ENCODE results near the gene NUDT6. TPM values are rescaled to one million over a fixed set of nuclear protein-coding genes. Genes with fewer than 3 reads are reported as not detected.

Gene NUDT6, protein sequence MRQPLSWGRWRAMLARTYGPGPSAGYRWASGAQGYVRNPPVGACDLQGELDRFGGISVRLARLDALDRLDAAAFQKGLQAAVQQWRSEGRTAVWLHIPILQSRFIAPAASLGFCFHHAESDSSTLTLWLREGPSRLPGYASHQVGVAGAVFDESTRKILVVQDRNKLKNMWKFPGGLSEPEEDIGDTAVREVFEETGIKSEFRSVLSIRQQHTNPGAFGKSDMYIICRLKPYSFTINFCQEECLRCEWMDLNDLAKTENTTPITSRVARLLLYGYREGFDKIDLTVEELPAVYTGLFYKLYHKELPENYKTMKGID
- polyA plus RNA-seq (2013, experiment 1 of 4): 15.5 TPM
- 14.6 TPM for polyA plus RNA-seq (2013, experiment 2 of 4)
- polyA plus RNA-seq (2013, experiment 3 of 4): 14.6 TPM
- 14.8 TPM for polyA plus RNA-seq (2013, experiment 4 of 4)

DNA sequence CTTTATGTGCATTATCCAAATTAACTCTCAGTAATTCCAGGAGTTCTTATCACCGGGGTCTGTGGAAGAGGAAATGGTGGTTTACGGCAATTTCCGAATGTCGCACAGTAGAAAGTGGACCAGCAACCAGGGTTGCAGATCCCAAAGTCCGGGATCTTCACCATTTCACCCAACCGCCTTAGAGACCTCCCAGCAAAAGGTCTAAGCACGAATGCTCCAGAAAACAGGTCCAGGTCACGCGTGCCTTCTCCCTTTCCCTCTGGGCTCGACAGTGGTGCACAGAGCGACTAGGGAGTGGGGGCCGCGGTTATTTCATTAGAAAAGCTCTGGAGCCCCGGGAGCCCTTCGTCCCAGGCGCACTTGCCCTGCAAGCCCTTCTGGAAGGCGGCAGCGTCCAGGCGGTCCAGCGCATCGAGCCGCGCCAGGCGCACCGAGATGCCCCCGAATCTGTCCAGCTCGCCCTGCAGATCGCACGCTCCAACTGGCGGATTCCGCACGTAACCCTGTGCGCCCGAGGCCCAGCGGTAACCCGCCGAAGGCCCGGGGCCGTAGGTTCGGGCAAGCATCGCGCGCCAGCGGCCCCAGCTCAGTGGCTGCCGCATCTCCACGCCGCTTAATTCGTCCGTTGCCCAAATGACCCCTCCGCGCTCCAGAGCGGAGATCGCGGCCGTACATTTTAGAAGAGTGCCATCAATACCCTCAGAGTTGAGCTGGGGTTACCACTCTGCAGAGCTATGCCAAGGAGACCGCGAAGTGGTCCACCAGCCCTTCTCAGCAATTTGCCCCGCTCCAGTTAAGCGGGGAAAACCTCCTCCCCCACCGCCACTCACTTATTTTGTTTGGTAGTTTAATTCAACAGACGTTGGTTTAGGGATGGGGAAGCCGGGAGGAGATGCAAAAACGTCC, at the start of gene NUDT6:
NUDT6 (minus strand) TSS at position 627 of the 906 bp plus-strand sequence; CDS start at position 602, 25 bp downstream.
- WGBS, 2 experiments: 0% methylated on average over 63 of the region's 63 CpGs
- Histone ChIP-seq H3K4me3 (ENCODE audit: insufficient read depth, low read depth, low read length) (peak within 1 kb of the TSS; percentile 94), H3K9me3 (ENCODE audit: control insufficient read depth, low read length) (no peaks in the 10 kb centered on the region), H3K27me3 (ENCODE audit: control insufficient read depth, insufficient read depth, low read length, poor library complexity, severe bottlenecking) (no peaks in the 10 kb centered on the region), H3K4me1 (ENCODE audit: control insufficient read depth, insufficient read depth, low read length) (peaks cover 5% of the 10 kb centered on the region), H3K36me3 (ENCODE audit: control insufficient read depth, insufficient read depth, low read length) (no peaks in the 10 kb centered on the region), H3K27ac (ENCODE audit: insufficient read depth, low read depth, low read length, poor library complexity, severe bottlenecking) (peak within 1 kb of the TSS; percentile 61)

DNA sequence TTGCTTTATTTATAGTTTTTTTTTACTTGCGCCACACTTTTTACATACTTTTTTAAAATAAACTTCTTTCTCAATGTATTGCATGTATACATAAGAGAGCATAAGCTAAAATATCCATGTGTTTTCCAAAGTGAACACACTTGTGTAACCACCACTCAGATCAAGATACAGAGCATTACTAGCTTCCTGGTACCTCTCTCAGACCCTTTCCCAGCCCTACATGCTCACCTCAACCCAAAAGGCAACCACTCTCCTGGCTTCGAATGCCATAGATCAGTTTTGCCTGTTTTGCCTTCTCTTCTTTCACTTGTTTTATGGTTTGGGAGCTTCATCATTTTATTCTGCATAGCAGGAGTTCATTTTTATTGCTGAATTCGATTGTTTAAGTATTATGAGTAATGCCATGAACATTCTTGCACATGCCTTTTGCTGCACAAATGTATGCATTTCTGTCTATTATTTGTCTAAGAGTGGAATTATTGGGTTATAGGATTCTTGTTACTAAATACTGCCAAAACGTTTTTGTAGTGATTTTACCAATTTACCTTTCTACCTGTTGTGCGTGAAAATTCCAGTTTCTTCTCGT, 45.9 kb upstream of the NUDT6 start:
- H3K9me3 ChIP-seq (ENCODE audit: control insufficient read depth, low read length): no peaks in the 10 kb centered on the region
- H3K4me3 ChIP-seq (ENCODE audit: insufficient read depth, low read depth, low read length): no peak overlapping the region
- H3K36me3 ChIP-seq (ENCODE audit: control insufficient read depth, insufficient read depth, low read length): no peaks in the 10 kb centered on the region
- WGBS, 2 experiments: 73 to 74% methylated on average over 4 to 5 of the region's 6 CpGs
- H3K4me1 ChIP-seq (ENCODE audit: control insufficient read depth, insufficient read depth, low read length): no peaks in the 10 kb centered on the region
- no peaks in the 10 kb centered on the region for H3K27me3 ChIP-seq (ENCODE audit: control insufficient read depth, insufficient read depth, low read length, poor library complexity, severe bottlenecking)
- H3K27ac ChIP-seq (ENCODE audit: insufficient read depth, low read depth, low read length, poor library complexity, severe bottlenecking): no peak overlapping the region

DNA sequence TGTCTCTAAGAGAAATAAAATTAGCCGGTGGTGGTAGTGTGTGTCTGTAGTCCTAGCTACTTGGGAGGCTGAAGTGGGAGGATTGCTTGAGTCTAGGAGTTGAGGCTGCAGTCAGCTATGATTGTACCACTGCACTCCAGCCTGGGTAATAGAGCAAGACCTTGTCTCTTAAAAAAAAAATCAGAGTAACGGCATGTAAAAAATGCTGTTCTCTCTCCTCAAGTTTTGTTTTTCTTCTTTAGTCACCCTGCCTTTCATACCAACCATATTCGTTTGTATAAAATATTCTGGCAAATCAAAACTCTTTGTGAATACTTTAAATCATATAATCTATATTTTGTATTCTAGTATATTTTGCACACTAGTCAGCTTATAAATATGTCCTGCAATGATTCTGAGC, 44.8 kb upstream of the NUDT6 start:
- Histone ChIP-seq H3K36me3 (ENCODE audit: control insufficient read depth, insufficient read depth, low read length) (no peaks in the 10 kb centered on the region), H3K4me1 (ENCODE audit: control insufficient read depth, insufficient read depth, low read length) (no peaks in the 10 kb centered on the region), H3K9me3 (ENCODE audit: control insufficient read depth, low read length) (no peaks in the 10 kb centered on the region), H3K27me3 (ENCODE audit: control insufficient read depth, insufficient read depth, low read length, poor library complexity, severe bottlenecking) (no peaks in the 10 kb centered on the region), H3K27ac (ENCODE audit: insufficient read depth, low read depth, low read length, poor library complexity, severe bottlenecking) (no peak overlapping the region), H3K4me3 (ENCODE audit: insufficient read depth, low read depth, low read length) (no peak overlapping the region)
- 96 to 100% methylated on average over 2 of the region's 3 CpGs for WGBS, 2 experiments

DNA sequence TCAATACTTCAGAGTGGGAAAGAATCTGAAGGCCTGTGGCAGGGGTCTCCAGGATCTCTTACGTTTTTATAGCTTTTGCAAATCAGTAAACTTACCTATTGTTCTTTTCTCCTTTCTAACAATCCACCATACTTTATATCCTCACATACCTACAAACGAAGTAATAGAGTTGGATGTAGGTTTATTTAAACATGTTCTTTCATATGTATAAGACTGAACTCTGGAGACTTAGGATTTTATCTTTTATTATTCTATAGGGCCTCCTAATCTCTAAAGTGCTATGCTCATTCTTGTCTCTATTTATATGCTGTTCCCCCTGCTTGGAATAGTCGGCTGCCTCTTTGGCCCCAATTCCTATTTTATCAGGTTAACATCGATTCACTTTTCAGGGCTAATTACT, 43.8 kb upstream of the NUDT6 start:
- no peak overlapping the region for H3K4me3 ChIP-seq (ENCODE audit: insufficient read depth, low read depth, low read length)
- no peaks in the 10 kb centered on the region for H3K4me1 ChIP-seq (ENCODE audit: control insufficient read depth, insufficient read depth, low read length)
- H3K27ac ChIP-seq (ENCODE audit: insufficient read depth, low read depth, low read length, poor library complexity, severe bottlenecking): no peak overlapping the region
- H3K9me3 ChIP-seq (ENCODE audit: control insufficient read depth, low read length): no peaks in the 10 kb centered on the region
- H3K36me3 ChIP-seq (ENCODE audit: control insufficient read depth, insufficient read depth, low read length): no peaks in the 10 kb centered on the region
- 85% methylated on average over 3 of the region's 4 CpGs for WGBS, 2 experiments
- H3K27me3 ChIP-seq (ENCODE audit: control insufficient read depth, insufficient read depth, low read length, poor library complexity, severe bottlenecking): no peaks in the 10 kb centered on the region

DNA sequence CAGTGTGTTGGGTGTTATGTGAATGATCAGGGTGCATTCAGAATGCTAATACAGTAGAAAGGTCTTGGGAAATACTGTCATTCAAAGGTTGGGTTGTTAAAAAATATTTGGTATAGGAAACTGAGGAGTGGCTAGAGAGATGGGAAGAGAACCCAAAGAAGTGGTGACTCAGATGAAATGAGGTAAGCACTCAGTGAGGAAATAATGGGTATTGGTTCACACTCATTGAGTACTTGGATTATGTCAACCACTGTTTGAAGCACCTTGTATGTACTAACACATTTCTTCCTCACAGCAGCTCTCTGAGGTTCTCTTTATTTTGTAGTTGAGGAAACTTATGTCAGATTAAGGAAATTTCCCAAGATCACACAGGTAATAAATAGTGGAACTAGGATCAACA, 40.8 kb upstream of the NUDT6 start:
- no peak overlapping the region for H3K27ac ChIP-seq (ENCODE audit: insufficient read depth, low read depth, low read length, poor library complexity, severe bottlenecking)
- no peaks in the 10 kb centered on the region for H3K27me3 ChIP-seq (ENCODE audit: control insufficient read depth, insufficient read depth, low read length, poor library complexity, severe bottlenecking)
- no peak overlapping the region for H3K4me3 ChIP-seq (ENCODE audit: insufficient read depth, low read depth, low read length)
- H3K4me1 ChIP-seq (ENCODE audit: control insufficient read depth, insufficient read depth, low read length): no peaks in the 10 kb centered on the region
- H3K9me3 ChIP-seq (ENCODE audit: control insufficient read depth, low read length): no peaks in the 10 kb centered on the region
- H3K36me3 ChIP-seq (ENCODE audit: control insufficient read depth, insufficient read depth, low read length): no peaks in the 10 kb centered on the region

DNA sequence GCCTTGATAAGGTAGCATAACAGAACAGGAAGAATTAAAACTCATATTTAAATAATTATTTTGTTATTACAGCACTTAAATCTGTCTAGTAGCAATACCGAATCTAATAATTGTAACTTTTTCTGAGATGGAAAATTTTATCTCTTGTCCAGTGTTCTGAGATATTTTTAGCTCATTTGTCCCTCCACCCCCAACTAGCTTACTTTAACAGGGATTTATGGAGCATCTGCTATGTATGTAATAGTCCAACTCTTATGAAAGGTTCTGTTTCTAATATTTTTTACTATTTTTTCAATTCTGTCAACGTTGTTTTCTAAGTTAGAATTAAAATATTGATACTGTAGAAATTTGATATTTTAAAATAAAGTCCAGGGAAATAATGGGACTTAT, 38.2 kb upstream of the NUDT6 start:
- H3K36me3 ChIP-seq (ENCODE audit: control insufficient read depth, insufficient read depth, low read length): no peaks in the 10 kb centered on the region
- no peak overlapping the region for H3K27ac ChIP-seq (ENCODE audit: insufficient read depth, low read depth, low read length, poor library complexity, severe bottlenecking)
- no CpG with 5 or more reads among the region's 2 CpGs for WGBS, 2 experiments
- H3K4me1 ChIP-seq (ENCODE audit: control insufficient read depth, insufficient read depth, low read length): no peaks in the 10 kb centered on the region
- no peaks in the 10 kb centered on the region for H3K27me3 ChIP-seq (ENCODE audit: control insufficient read depth, insufficient read depth, low read length, poor library complexity, severe bottlenecking)
- no peak overlapping the region for H3K4me3 ChIP-seq (ENCODE audit: insufficient read depth, low read depth, low read length)
- no peaks in the 10 kb centered on the region for H3K9me3 ChIP-seq (ENCODE audit: control insufficient read depth, low read length)

DNA sequence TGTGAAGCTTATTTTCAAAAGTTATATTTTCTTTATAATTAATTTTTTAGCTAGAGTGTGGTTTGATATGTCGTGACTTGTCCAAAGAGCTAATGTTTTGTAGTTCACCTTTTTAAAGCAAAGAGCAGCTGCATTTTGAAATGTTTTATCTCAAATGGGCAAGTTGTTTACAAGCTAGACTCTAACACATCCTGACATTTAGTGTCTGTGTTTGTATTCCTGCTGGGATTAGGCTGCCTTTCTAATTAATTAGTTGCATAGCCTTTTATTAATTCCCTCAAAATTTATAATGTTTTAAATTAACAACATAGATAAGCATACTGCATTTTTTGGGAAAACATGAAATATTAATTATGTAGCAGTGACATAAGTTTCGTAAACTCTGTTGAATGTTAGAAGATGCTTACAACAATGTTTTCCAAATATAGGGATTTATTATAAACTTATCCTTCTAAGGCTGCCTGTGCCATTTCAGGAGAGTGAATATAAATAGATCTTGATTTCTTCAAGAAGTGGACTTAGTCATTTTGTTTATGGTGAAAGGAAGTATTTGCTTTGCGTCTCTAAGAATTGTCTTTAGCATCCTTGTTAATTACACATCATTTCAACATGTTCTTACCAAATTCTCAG, 37.7 kb upstream of the NUDT6 start:
- Histone ChIP-seq H3K36me3 (ENCODE audit: control insufficient read depth, insufficient read depth, low read length) (no peaks in the 10 kb centered on the region), H3K4me1 (ENCODE audit: control insufficient read depth, insufficient read depth, low read length) (no peaks in the 10 kb centered on the region), H3K9me3 (ENCODE audit: control insufficient read depth, low read length) (no peaks in the 10 kb centered on the region), H3K4me3 (ENCODE audit: insufficient read depth, low read depth, low read length) (no peak overlapping the region), H3K27ac (ENCODE audit: insufficient read depth, low read depth, low read length, poor library complexity, severe bottlenecking) (no peak overlapping the region), H3K27me3 (ENCODE audit: control insufficient read depth, insufficient read depth, low read length, poor library complexity, severe bottlenecking) (no peaks in the 10 kb centered on the region)
- WGBS, 2 experiments: 100% methylated on average over 1 of the region's 3 CpGs

DNA sequence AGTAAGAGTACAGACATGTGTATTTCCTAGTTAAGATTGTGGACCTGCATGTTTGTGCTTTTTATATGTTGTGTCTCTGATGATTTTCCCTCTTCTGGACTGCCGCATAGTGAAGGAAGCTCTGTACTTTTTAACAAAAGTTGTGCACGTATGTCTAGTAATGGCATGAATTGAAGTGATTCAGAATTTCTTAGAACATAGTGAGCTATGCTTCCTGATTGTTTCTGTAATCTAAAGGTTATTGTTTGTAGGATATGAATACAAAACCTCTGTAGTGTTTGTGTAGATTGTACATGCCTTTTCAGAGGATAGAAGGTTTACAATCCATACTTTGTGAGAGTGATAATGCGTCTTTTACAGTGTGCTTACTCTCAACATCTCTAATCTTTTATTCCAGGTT, 37.0 kb upstream of the NUDT6 start:
- no peak overlapping the region for H3K27ac ChIP-seq (ENCODE audit: insufficient read depth, low read depth, low read length, poor library complexity, severe bottlenecking)
- no peaks in the 10 kb centered on the region for H3K36me3 ChIP-seq (ENCODE audit: control insufficient read depth, insufficient read depth, low read length)
- no peaks in the 10 kb centered on the region for H3K27me3 ChIP-seq (ENCODE audit: control insufficient read depth, insufficient read depth, low read length, poor library complexity, severe bottlenecking)
- 94 to 97% methylated on average over 2 to 3 of the region's 3 CpGs for WGBS, 2 experiments
- no peaks in the 10 kb centered on the region for H3K9me3 ChIP-seq (ENCODE audit: control insufficient read depth, low read length)
- no peaks in the 10 kb centered on the region for H3K4me1 ChIP-seq (ENCODE audit: control insufficient read depth, insufficient read depth, low read length)
- no peak overlapping the region for H3K4me3 ChIP-seq (ENCODE audit: insufficient read depth, low read depth, low read length)

DNA sequence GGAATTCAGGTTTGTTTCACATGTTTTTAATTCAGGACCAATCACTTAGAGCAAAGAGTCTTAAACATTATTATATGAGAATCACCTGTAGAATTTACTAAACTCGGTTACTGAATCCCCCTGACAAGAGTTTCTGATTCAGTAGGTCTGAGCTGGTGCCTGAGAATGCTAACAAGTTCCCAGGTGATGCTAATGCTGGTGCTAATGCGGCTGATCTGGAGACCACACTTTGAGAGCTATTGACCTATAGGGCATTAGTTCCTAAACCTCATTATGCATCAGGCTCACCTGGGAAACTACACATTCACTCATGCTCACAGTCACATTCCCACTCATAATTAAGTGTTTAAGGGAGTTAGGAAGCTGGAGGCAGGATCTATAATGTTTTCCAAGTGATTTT, 36.1 kb upstream of the NUDT6 start:
- H3K27ac ChIP-seq (ENCODE audit: insufficient read depth, low read depth, low read length, poor library complexity, severe bottlenecking): no peak overlapping the region
- H3K27me3 ChIP-seq (ENCODE audit: control insufficient read depth, insufficient read depth, low read length, poor library complexity, severe bottlenecking): no peaks in the 10 kb centered on the region
- no peak overlapping the region for H3K4me3 ChIP-seq (ENCODE audit: insufficient read depth, low read depth, low read length)
- no peaks in the 10 kb centered on the region for H3K36me3 ChIP-seq (ENCODE audit: control insufficient read depth, insufficient read depth, low read length)
- WGBS, 2 experiments: 74 to 77% methylated on average over 2 of the region's 2 CpGs
- no peaks in the 10 kb centered on the region for H3K9me3 ChIP-seq (ENCODE audit: control insufficient read depth, low read length)
- no peaks in the 10 kb centered on the region for H3K4me1 ChIP-seq (ENCODE audit: control insufficient read depth, insufficient read depth, low read length)

DNA sequence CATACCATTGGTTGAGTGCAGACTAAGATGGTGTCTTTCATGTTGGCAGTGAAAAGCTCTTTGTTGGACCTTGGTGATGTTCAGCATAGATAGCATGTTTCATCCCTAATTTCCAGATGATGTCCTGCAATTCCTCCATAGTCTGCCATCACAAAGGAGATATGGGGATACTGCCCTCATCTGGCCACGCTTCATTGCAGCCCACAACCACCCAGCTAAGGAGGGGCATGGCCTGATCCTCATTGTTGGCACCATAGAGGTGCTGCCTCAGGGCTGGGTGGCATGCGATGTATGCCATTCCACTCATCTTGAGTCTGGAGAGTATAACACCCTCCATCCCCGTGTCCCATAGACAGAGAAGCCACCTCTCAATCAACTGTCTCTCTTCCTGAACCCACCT, 31.5 kb upstream of the NUDT6 start:
- Histone ChIP-seq H3K9me3 (ENCODE audit: control insufficient read depth, low read length) (no peaks in the 10 kb centered on the region), H3K4me1 (ENCODE audit: control insufficient read depth, insufficient read depth, low read length) (no peaks in the 10 kb centered on the region), H3K4me3 (ENCODE audit: insufficient read depth, low read depth, low read length) (no peak overlapping the region), H3K36me3 (ENCODE audit: control insufficient read depth, insufficient read depth, low read length) (peaks cover 26% of the 10 kb centered on the region), H3K27me3 (ENCODE audit: control insufficient read depth, insufficient read depth, low read length, poor library complexity, severe bottlenecking) (no peaks in the 10 kb centered on the region), H3K27ac (ENCODE audit: insufficient read depth, low read depth, low read length, poor library complexity, severe bottlenecking) (no peak overlapping the region)
- 97 to 98% methylated on average over 3 of the region's 3 CpGs for WGBS, 2 experiments

All from ectodermal cell (in vitro differentiated cells).